Panc1 (cell line): Measurements from ENCODE around the gene BRINP3. TPM values are rescaled to one million over a fixed set of nuclear protein-coding genes. Genes with fewer than 3 reads are reported as not detected.

Experiments used
- ATAC-seq: fragments of 200-7000 bp; cut with Tn5 transposase; 2 replicates; pipeline ENCODE4 v1.9.1; 2020; ENCODE audit warnings: mild to moderate bottlenecking, moderate library complexity
- BruUV-seq: library from RNA; stranded (reverse); fragments of 400-500 nt; replicated peaks from 2 replicates; lab custom pipeline; 2021; lab: Mats Ljungman, UMichigan
- CTCF ChIA-PET: fragments of 300-600 bp; sonication (Branson Sonifier 250); formaldehyde crosslinking; loops from one replicate; lab custom pipeline; 2022; ENCODE audit warnings: antibody characterized with exemption; lab: Charles Lee
- POLR2A ChIA-PET: fragments of 300-600 bp; sonication (Branson Sonifier 250); formaldehyde crosslinking; loops from one replicate; lab custom pipeline; 2022; ENCODE audit warnings: antibody characterized with exemption; lab: Charles Lee
- DNase-seq: peaks from one replicate; pipeline ENCODE4 v3.0.0-alpha.2; 2010; ENCODE audit warnings: low read depth, low spot score
- H3K27ac ChIP-seq: 2 replicates; pipeline ENCODE4 v1.5.1; 2011; ENCODE audit warnings: mild to moderate bottlenecking, low read length, inconsistent platforms
- H3K27me3 ChIP-seq: fragments of 200-500 bp; sonication (Bioruptor generic); 2 replicates; pipeline ENCODE4 v1.6.0; 2014; ENCODE audit warnings: low read length, inconsistent platforms; ENCODE audit not compliant: control insufficient read depth, insufficient read depth
- H3K36me3 ChIP-seq: fragments of 200-500 bp; sonication (Bioruptor generic); 2 replicates; pipeline ENCODE4 v1.5.1; 2014; ENCODE audit warnings: inconsistent platforms, mild to moderate bottlenecking, low read length, moderate library complexity; ENCODE audit not compliant: control insufficient read depth, insufficient read depth
- H3K4me1 ChIP-seq: 2 replicates; pipeline ENCODE4 v1.5.1; 2011; ENCODE audit warnings: inconsistent platforms, mild to moderate bottlenecking, low read length, moderate library complexity; ENCODE audit not compliant: control insufficient read depth, insufficient read depth
- H3K4me3 ChIP-seq, 2 experiments: 2 replicates each; pipeline ENCODE4 v1.5.1; 2011 to 2012; ENCODE audit warnings: low read depth in 2 of 2, low read length in 2 of 2, mild to moderate bottlenecking in 2 of 2, inconsistent platforms in 1 of 2, moderate library complexity in 1 of 2
- H3K9me3 ChIP-seq: fragments of 200-500 bp; sonication (Bioruptor generic); 2 replicates; pipeline ENCODE4 v1.5.1; 2014; ENCODE audit warnings: low read depth, mild to moderate bottlenecking, inconsistent platforms, low read length, moderate library complexity; ENCODE audit not compliant: control insufficient read depth, insufficient read depth
- CTCF ChIP-seq: fragments of 450-650 bp; IDR thresholded peaks from 2 replicates; pipeline ENCODE4 v1.5.1; 2017; ENCODE audit warnings: mild to moderate bottlenecking
- POLR2AphosphoS5 ChIP-seq: IDR thresholded peaks from 2 replicates; pipeline ENCODE4 v1.6.1; 2012; ENCODE audit warnings: mild to moderate bottlenecking, low read depth, low read length, moderate library complexity
- REST ChIP-seq, 2 experiments: IDR thresholded peaks; 2 replicates each; pipeline ENCODE4 v1.6.1; 2011 to 2012; ENCODE audit warnings: low read depth in 2 of 2, control low read depth in 1 of 2, low read length in 1 of 2, mild to moderate bottlenecking in 1 of 2, moderate library complexity in 1 of 2; ENCODE audit not compliant: insufficient read depth in 1 of 2
- SIN3A ChIP-seq: IDR thresholded peaks from 2 replicates; pipeline ENCODE4 v1.6.1; 2012; ENCODE audit warnings: low read depth, mild to moderate bottlenecking, low read length, moderate library complexity, borderline replicate concordance; ENCODE audit not compliant: insufficient read depth
- TCF7L2 ChIP-seq: IDR thresholded peaks from 2 replicates; pipeline ENCODE4 v1.6.1; 2011; ENCODE audit warnings: mild to moderate bottlenecking, low read depth, low read length, inconsistent platforms
- in situ Hi-C: cut with HindIII; loops from 2 replicates; pipeline ENCODE4 v1.10.0; 2016; ENCODE audit warnings: low sequenced_read_pairs, low pct_unique_long_range_greater_than_20kb
- intact Hi-C: fragments of 100-400 bp; cut with micrococcal nuclease; formaldehyde crosslinking; loops from one replicate; pipeline ENCODE4 v1.10.0; 2022; ENCODE audit not compliant: unreplicated experiment
- total RNA-seq: library from RNA; stranded (reverse); gene quantifications from one replicate; pipeline ENCODE4 v1.2.1, GENCODE V29; 2021; ENCODE audit not compliant: unreplicated experiment

BRINP3 gene
- total RNA-seq, 1 experiment from 2014 or later: 1.0 TPM

GRCh38 chr1:190353538-190354101, 124.0 kb downstream of the BRINP3 start:
- ChIA-PET POLR2A (no interaction called here), CTCF (no interaction called here)
- no peak overlapping the region for H3K27ac ChIP-seq
- H3K4me1 ChIP-seq: no peaks in the 10 kb centered on the region
- intact Hi-C loops: no loop called here
- no peaks in the 10 kb centered on the region for H3K36me3 ChIP-seq
- DNase-seq: no peak
- H3K4me3 ChIP-seq: no peak overlapping the region
- in situ Hi-C loops: no loop called here
- no peaks in the 10 kb centered on the region; the same call in 1 of the 2 replicates for H3K27me3 ChIP-seq
- TF ChIP-seq POLR2AphosphoS5 (no peak), TCF7L2 (no peak), CTCF (no peak), REST (IDR thresholded peaks at IDR 0.05; ENCODE audit: insufficient read depth in 1 of 2, low read depth in 2 of 2, low read length in 1 of 2) (no peak)
- no peak for ATAC-seq
- no TSS peak for BruUV-seq
- no peaks in the 10 kb centered on the region for H3K9me3 ChIP-seq

GRCh38 chr1:190344454-190344853, 133.2 kb downstream of the BRINP3 start:
- TF ChIP-seq CTCF (no peak), POLR2AphosphoS5 (no peak), SIN3A (no peak), REST (IDR thresholded peaks at IDR 0.05; ENCODE audit: insufficient read depth in 1 of 2, low read depth in 2 of 2, low read length in 1 of 2) (no peak), TCF7L2 (no peak)
- ChIA-PET POLR2A (no interaction called here), CTCF (no interaction called here)
- no peaks in the 10 kb centered on the region for H3K36me3 ChIP-seq
- no peaks in the 10 kb centered on the region for H3K9me3 ChIP-seq
- no peak overlapping the region for H3K4me3 ChIP-seq
- no peak for DNase-seq
- no TSS peak for BruUV-seq
- intact Hi-C loops (loop anchor here (10.0 kb wide), 1 partner anchor 1510 kb away; no protein-coding TSS in a partner anchor), in situ Hi-C loops (no loop called here)
- H3K27ac ChIP-seq: no peak overlapping the region
- H3K27me3 ChIP-seq: no peaks in the 10 kb centered on the region
- no peak for ATAC-seq
- no peaks in the 10 kb centered on the region for H3K4me1 ChIP-seq
